Renal cortex interstitium (tissue), 11 donors: Measurements from ENCODE around the gene LENG9. TPM values are rescaled to one million over a fixed set of nuclear protein-coding genes. Genes with fewer than 3 reads are reported as not detected.

Experiments used
- DNase-seq, 11 donors: peaks; one replicate each; pipeline ENCODE4 v3.0.0-alpha.2; 2013; ENCODE audit warnings: low read depth in 9 of 11, low spot score in 4 of 11; ENCODE audit errors: extremely low read depth in 1 of 11
- polyA plus RNA-seq, 3 donors: library from polyadenylated mRNA; unstranded; fragments of 120-200 nt; gene quantifications; one replicate each; pipeline ENCODE4 v1.2.1, GENCODE V29; 2013; ENCODE audit not compliant: insufficient read length in 3 of 3

Gene LENG9
- polyA plus RNA-seq, 3 donors = 1.6 to 3.3 (median 1.8) TPM

DNA sequence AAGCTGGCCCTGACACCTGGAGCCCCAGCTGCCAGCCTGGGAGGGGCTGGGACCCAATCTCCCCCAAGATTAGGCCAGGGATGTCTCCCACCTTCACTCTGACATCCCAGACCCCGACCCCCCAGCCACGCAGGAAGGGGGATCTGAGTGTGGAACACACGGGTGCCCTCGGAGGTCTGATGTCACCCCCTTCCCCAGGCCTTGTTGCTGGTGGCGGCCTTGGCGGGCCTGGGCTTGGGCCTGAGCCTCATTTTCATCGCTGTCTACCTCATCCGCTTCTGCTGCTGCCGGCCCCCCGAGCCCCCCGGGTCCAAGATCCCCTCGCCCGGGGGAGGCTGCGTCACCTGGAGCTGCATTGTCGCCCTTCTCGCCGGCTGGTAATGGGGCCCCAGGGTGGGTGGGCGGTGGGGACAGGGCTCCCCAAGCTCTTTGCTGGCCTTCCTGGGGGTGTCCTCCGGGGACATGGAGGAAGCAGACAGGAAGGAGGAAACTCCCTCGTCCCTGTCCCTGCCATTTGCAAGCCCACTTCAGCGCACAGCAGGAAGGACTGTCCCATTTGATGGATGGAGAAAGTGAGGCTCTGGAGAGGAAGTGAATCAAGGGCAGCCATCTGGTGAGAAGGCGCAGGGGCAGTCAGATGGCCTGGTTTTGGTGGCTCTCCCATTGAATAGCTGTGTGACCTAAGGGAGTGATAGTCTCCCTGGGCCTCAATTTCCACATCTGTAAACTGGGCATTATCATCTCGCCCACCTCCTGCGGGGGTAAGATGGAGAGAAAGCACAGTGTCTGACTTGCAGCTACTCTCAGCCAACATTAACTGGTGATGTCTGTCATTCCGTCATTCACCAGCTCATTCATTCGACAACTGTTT, 44.4 kb downstream of the LENG9 start:
- no peak for DNase-seq

DNA sequence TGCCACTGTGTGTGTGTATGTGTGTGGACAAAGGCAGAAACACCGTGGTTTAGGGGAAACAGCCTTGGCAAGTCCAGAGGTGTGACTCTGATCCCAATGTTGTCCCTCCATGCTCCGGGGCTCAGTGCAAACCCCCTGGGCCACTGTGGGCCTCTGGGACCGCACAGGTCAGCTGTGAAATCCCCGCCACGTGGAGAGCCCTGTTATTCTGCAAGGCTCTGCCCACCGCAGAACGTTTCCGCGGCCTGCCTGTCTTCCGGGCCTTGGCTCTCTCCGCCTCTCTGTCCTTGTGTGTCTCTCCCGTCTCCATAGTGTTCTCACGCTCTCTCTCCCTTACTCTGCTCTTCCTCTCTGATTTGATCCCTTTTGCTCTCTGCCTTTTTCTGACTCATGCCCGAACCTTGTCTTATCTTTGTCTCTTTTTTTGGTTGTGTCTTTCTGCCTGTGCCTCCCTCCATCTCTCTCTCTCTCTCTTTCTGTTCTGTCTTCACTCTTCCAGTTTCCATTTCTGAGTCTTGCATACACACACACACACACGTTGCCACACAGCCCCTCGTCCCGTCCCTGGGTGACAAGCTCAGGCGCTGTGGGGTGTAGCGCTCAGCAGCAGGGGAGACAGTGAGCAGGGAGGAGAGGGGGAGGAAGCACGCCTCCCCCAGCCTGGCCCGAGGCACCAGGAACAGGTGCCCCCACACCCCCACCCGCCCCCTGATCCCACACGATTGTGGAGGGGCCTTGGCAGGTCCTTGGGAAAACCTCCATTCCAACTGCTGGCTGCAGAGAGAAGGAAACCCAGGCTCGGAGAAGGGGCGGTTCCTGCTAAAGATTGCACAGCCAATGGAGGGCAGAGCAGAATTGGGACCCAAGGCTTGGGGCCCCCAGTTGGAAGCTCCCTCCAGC, 45.3 kb downstream of the LENG9 start:
- DNase-seq = no peak

- no peak for DNase-seq
These were observed 46.7 kb downstream of the LENG9 start for GRCh38 chr19:54416695-54417491.

DNA sequence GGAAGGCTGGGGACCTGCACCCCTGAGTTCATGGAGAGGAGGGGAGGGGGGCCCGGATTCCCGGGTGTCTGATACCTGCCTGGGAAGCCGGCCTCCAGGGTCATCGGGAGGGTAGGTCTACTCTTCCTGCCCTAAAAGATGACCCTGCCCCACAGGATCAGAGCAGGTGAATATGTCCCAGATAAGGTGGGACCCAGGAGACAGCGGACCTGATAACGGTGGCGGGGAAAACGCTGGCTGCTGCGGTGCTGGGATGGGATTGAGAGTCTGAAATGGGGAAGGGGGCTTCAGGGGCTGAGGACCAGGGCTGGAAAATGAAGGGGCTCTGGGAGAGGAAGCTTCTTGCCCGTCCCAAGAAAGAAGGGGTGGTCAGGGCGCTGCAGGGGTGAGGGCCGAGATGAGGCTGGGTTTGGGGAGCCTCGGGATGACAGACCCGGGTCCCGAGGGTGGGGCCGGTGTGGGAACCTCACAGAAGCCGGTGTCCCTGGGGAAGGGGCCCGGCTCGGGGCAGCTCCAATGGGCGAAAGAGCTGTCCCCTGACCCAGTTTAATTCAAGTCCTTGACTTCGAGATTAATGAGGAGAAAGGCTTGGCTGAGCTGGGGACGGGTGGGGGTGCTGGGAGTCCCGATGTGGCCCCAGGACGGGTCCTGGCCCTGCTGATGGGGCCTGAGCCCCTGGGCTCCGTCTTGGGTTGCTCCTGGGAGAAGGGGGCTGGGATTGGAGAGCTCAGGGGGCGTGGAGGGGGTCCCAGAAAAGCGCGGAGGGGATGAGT, 47.5 kb downstream of the LENG9 start:
- DNase-seq = no peak

GRCh38 chr19:54415208-54415900, 48.2 kb downstream of the LENG9 start, which contains the start of gene TTYH1:
TSS of gene TTYH1 (plus strand) at chr19:54415464. CDS start at chr19:54415553, 89 bp downstream.
- DNase-seq = no peak

- no peak for DNase-seq
These were observed 49.4 kb downstream of the LENG9 start for GRCh38 chr19:54414156-54414555.

DNA sequence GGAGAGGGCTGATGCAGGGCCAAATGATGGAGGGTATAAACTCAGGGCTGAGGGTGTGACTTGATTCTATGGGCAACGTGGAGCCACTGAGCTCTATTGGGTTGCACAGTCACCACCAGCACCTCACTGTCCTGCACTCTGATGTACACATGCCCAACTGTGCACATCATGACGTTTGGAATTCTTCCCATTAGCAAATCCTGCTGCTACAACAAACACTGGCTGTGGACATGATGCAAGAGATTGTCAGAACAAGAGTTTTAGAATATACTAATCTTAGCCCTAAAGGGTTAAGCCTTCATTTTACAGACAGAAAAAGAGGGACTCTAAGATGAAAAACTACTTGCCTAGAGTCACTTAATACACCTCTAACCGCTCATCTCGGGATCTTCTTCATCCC, 50.7 kb downstream of the LENG9 start:
- no peak for DNase-seq

Other genes with a start within 250 kb of the LENG9 start
- gene LILRB3, start 240.8 kb downstream of the LENG9 start, polyA plus RNA-seq = 1 to 10 TPM; 1.0 to 3.8 (median 1.5) TPM
- under 1 TPM; 0.44 to 0.85 (median 0.47) TPM for gene LILRA6, start 221.0 kb downstream of the LENG9 start, polyA plus RNA-seq
- 1 to 10 TPM; 1.4 to 3.7 (median 2.3) TPM for gene LILRB5, start 206.5 kb downstream of the LENG9 start, polyA plus RNA-seq
- 1 to 10 TPM in 2 of 3 donors, under 1 TPM in 1; 0.84 to 2.8 (median 1.7) TPM for gene LILRB2, start 182.7 kb downstream of the LENG9 start, polyA plus RNA-seq
- gene LILRA5, start 150.6 kb downstream of the LENG9 start, polyA plus RNA-seq = 1 to 10 TPM in 1 of 3 donors, under 1 TPM in 2; 0.42 to 1.7 (median 0.70) TPM
- under 1 TPM in 1 of 3 donors, not detected in 2; 0.11 TPM for gene LILRA4, start 124.6 kb downstream of the LENG9 start, polyA plus RNA-seq
- 1 to 10 TPM; 3.3 to 5.9 (median 5.3) TPM for gene LAIR1, start 98.8 kb downstream of the LENG9 start, polyA plus RNA-seq
- 10 to 100 TPM in 1 of 3 donors, 1 to 10 TPM in 2; 7.7 to 13.5 (median 8.0) TPM for gene TTYH1, start 48.3 kb downstream of the LENG9 start, polyA plus RNA-seq
- gene LENG8, start 14.6 kb downstream of the LENG9 start, polyA plus RNA-seq = 100 to 1,000 TPM; 119 to 275 (median 153) TPM
- gene CDC42EP5, start 9.5 kb upstream of the LENG9 start, polyA plus RNA-seq = 10 to 100 TPM; 18.7 to 44.1 (median 37.1) TPM
- gene LAIR2, start 39.1 kb upstream of the LENG9 start, polyA plus RNA-seq = not detected
- gene LILRA2, start 110.0 kb upstream of the LENG9 start, polyA plus RNA-seq = 1 to 10 TPM; 1.1 to 1.4 (median 1.2) TPM
- gene LILRA1, start 129.9 kb upstream of the LENG9 start, polyA plus RNA-seq = under 1 TPM; 0.26 to 0.43 (median 0.42) TPM
- 1 to 10 TPM in 2 of 3 donors, under 1 TPM in 1; 0.73 to 1.6 (median 1.0) TPM for gene LILRB1, start 166.7 kb upstream of the LENG9 start, polyA plus RNA-seq
- gene LILRB4, start 199.2 kb upstream of the LENG9 start, polyA plus RNA-seq = 1 to 10 TPM in 1 of 3 donors, under 1 TPM in 2; 0.61 to 1.7 (median 0.95) TPM